Epithelial cell of proximal tubule (primary cell): ENCODE results near the gene FUNDC2. TPM values are rescaled to one million over a fixed set of nuclear protein-coding genes. Genes with fewer than 3 reads are reported as not detected.
A peak's percentile ranks its signal among the peaks of the same experiment; 100 is the strongest.

Experiments
- DNase-seq: peaks from one replicate; pipeline ENCODE4 v3.0.0-alpha.2; 2011; ENCODE audit warnings: low read depth
- H3K4me3 ChIP-seq: 2 replicates; pipeline ENCODE4 v1.5.1; 2011; ENCODE audit warnings: low read depth, mild to moderate bottlenecking, low read length
- CTCF ChIP-seq: conservative IDR thresholded peaks from 2 replicates; pipeline ENCODE4 v1.5.1; 2012; ENCODE audit warnings: low read depth, mild to moderate bottlenecking, low read length
- total RNA-seq: library from RNA; depleted of rRNA; stranded (reverse); fragments of >200 nt; gene quantifications from 2 replicates; pipeline ENCODE4 v1.2.3, GENCODE V29; 2015

FUNDC2 gene
- total RNA-seq, 1 donor from 2014 or later: 68.8 TPM

- no peak for DNase-seq
- TF ChIP-seq CTCF: no peak
- H3K4me3 ChIP-seq: no peak overlapping the region
Observed at GRCh38 chrX:155056471-155056870, 29.8 kb downstream of the FUNDC2 start.

GRCh38 chrX:155056877-155057792 lies 30.5 kb downstream of the FUNDC2 start:
- peak; percentile 72 for TF ChIP-seq CTCF
- H3K4me3 ChIP-seq: peak overlapping the region; percentile 34
- no peak for DNase-seq

- DNase-seq: no peak
- TF ChIP-seq CTCF: no peak
- no peak overlapping the region for H3K4me3 ChIP-seq
Observed at GRCh38 chrX:155061760-155062159, 35.1 kb downstream of the FUNDC2 start.

GRCh38 chrX:155065035-155065734 lies 38.5 kb downstream of the FUNDC2 start:
- TF ChIP-seq CTCF: no peak
- DNase-seq: peak; percentile 50
- H3K4me3 ChIP-seq: peak overlapping the region; percentile 30

GRCh38 chrX:155068165-155068564 lies 41.5 kb downstream of the FUNDC2 start:
- no peak overlapping the region for H3K4me3 ChIP-seq
- TF ChIP-seq CTCF: no peak
- DNase-seq: peak; percentile 26

GRCh38 chrX:155069414-155069813 lies 42.8 kb downstream of the FUNDC2 start:
- DNase-seq: no peak
- H3K4me3 ChIP-seq: peak overlapping the region; percentile 71
- TF ChIP-seq CTCF: no peak
